Stimulated activated naive CD8-positive, alpha-beta T cell treated with anti-CD3 and anti-CD28 coated beads, Interleukin-15, Interleukin-2, amounts not matched to agents 100 ng/mL and 50 ng/mL, for 24 hours (primary cell): Measurements from ENCODE around the gene DGKI.

ENCODE experiments used
- H3K27ac Mint-ChIP-seq: one replicate; pipeline ENCODE4 v1.8.0; 2021; ENCODE audit warnings: mild to moderate bottlenecking, mixed read lengths
- H3K27me3 Mint-ChIP-seq: one replicate; pipeline ENCODE4 v1.8.0; 2021; ENCODE audit warnings: mixed read lengths
- H3K36me3 Mint-ChIP-seq: one replicate; pipeline ENCODE4 v1.8.0; 2021; ENCODE audit warnings: low read depth, mixed read lengths
- H3K4me1 Mint-ChIP-seq: one replicate; pipeline ENCODE4 v1.8.0; 2021; ENCODE audit warnings: low read depth, mixed read lengths
- H3K4me3 Mint-ChIP-seq: one replicate; pipeline ENCODE4 v1.8.0; 2021; ENCODE audit warnings: mild to moderate bottlenecking, mixed read lengths
- H3K9me3 Mint-ChIP-seq: one replicate; pipeline ENCODE4 v1.8.0; 2021; ENCODE audit warnings: mixed read lengths

The DGKI gene

DNA sequence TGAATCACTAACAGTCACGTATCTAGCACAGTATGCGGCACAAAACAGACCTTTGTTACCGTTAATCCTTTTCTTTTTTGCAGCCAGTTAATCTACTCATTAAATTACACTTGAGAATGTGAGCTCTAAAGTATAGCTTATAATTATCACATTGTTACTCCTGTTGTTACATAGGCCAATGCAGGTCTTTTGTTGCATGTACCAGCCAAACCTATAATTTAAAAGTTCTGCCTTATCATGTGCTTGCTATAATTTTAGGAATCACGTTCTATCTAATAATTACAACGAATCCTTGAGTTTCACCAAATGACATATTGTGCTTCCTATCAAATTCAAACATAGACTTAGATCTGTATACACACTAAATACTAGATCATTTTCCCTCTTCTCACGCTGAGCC, 245.1 kb downstream of the DGKI start:
- no peak overlapping the region for H3K27ac Mint-ChIP-seq
- H3K27me3 Mint-ChIP-seq, result peaks cover 15% of the 10 kb centered on the region
- H3K4me3 Mint-ChIP-seq, result no peak overlapping the region
- H3K4me1 Mint-ChIP-seq, result no peaks in the 10 kb centered on the region
- no peaks in the 10 kb centered on the region for H3K36me3 Mint-ChIP-seq
- H3K9me3 Mint-ChIP-seq, result no peaks in the 10 kb centered on the region

DNA sequence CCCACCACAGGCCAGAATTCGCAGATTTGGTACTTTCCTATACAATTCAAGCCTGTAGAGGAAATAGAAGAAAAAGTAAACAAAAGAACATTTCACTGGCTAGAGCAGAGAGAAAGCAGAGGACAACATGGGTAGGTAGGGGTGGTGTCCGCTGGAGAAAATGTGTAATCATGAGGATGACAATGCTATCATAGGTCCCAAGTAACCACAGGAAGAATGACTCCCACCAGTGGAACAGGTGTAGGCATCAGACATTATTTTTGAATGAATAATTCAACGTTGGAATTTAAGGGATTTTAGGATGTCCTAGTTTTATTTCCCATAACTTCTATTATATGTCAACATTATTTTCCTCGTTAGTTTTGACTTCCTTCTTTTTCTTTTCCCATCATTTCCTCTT, 248.9 kb downstream of the DGKI start:
- Mint-ChIP-seq H3K4me3 (no peak overlapping the region), H3K36me3 (no peaks in the 10 kb centered on the region), H3K27me3 (no peaks in the 10 kb centered on the region), H3K9me3 (no peaks in the 10 kb centered on the region), H3K4me1 (no peaks in the 10 kb centered on the region), H3K27ac (no peak overlapping the region)

GRCh38 chr7:137593115-137593711, 253.6 kb downstream of the DGKI start:
- H3K27ac Mint-ChIP-seq, result no peak overlapping the region
- H3K4me1 Mint-ChIP-seq, result no peaks in the 10 kb centered on the region
- H3K27me3 Mint-ChIP-seq, result no peaks in the 10 kb centered on the region
- no peak overlapping the region for H3K4me3 Mint-ChIP-seq
- H3K9me3 Mint-ChIP-seq, result no peaks in the 10 kb centered on the region
- no peaks in the 10 kb centered on the region for H3K36me3 Mint-ChIP-seq

DNA sequence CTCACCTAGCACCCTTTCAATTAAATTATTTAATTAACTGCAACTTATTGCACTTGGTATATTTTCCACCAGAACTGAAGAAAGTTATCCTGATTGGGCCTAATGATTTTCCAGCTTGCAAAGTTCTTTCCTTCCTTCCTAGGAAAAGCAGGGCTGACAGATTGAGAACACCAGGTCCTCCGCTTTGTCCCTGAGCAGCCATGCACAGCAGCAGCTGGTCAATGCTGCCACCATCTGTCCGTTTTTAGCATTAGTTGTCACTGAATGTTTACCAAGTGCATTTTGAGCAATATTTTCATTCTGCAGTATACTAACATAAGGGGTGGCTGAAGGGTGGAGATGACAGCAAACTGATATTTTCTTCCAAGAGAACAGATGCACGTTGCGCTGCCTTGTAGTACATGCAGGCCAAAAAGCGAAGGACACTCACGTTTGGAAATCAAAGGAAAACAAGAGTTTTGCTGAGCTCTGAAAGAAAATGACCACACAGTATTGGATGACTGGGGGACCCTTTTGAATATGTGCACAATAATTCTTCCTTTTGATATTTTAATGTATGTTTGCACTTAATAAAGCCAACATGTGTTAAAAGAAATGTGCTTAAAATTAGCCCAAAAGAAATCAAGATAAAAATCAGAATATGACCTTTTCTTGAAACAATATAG, 254.4 kb downstream of the DGKI start:
- Mint-ChIP-seq H3K4me3 (no peak overlapping the region), H3K27ac (no peak overlapping the region), H3K36me3 (no peaks in the 10 kb centered on the region), H3K9me3 (no peaks in the 10 kb centered on the region), H3K4me1 (no peaks in the 10 kb centered on the region), H3K27me3 (no peaks in the 10 kb centered on the region)

DNA sequence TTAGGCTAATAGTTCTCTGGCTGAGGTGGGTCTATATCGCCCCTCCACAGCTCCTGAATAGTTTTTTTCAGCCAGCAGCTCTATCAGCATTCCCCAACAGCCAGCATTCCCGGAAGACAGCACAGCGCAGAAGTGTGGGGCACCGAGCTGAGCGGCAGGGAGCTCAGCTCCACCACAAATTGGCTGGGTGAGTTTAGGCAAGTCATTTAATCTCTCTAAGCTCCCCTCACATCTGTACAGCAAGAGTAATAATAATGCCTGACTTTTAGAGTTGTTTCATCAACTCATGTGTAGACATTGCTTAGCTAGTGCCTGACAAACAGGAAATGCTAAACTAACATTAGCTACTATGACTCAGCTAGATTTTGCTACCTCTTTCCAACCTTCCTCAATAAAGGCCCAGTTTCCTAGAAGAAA, 255.3 kb downstream of the DGKI start:
- H3K27me3 Mint-ChIP-seq, result no peaks in the 10 kb centered on the region
- H3K36me3 Mint-ChIP-seq, result no peaks in the 10 kb centered on the region
- H3K27ac Mint-ChIP-seq, result no peak overlapping the region
- H3K4me1 Mint-ChIP-seq, result no peaks in the 10 kb centered on the region
- H3K4me3 Mint-ChIP-seq, result no peak overlapping the region
- H3K9me3 Mint-ChIP-seq, result no peaks in the 10 kb centered on the region

- Mint-ChIP-seq H3K9me3 (no peaks in the 10 kb centered on the region), H3K36me3 (no peaks in the 10 kb centered on the region), H3K27ac (no peak overlapping the region), H3K4me1 (no peaks in the 10 kb centered on the region), H3K4me3 (no peak overlapping the region), H3K27me3 (no peaks in the 10 kb centered on the region)
These were observed 255.9 kb downstream of the DGKI start for GRCh38 chr7:137590756-137591305.

DNA sequence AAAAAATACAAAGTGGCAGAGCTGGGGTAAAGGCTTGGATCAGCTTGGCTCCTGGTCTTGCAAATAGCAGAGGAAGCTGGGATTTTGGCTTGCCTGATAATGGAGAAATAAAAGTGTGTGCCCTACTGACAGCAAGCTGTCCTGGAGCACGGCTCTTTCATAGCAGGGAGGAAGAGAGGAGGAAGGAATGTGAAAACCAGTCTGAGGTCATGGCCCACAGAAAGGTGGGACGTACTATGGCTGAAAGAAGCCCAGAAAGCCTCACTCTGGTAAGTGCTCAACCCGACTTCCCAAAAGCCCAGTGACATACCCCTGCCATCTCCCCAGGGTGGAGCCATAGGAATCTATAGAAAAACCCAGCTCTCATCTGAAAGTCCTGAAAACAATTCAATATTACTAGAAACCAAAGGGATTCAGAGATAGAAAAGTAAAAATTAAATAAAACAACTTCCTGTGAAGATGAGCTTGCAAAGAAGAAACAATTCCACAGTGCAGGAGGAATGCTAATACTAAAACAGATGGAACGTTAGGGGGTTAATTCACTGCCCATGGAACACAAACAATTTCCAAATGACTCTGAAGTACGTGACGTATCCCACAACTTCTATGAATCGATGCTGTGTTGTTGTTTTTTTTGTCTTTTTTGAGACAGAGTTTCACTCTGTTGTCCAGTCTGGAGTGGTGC, 256.6 kb downstream of the DGKI start:
- H3K27me3 Mint-ChIP-seq, result no peaks in the 10 kb centered on the region
- H3K4me1 Mint-ChIP-seq, result no peaks in the 10 kb centered on the region
- H3K27ac Mint-ChIP-seq, result no peak overlapping the region
- H3K36me3 Mint-ChIP-seq, result no peaks in the 10 kb centered on the region
- H3K9me3 Mint-ChIP-seq, result no peaks in the 10 kb centered on the region
- no peak overlapping the region for H3K4me3 Mint-ChIP-seq

DNA sequence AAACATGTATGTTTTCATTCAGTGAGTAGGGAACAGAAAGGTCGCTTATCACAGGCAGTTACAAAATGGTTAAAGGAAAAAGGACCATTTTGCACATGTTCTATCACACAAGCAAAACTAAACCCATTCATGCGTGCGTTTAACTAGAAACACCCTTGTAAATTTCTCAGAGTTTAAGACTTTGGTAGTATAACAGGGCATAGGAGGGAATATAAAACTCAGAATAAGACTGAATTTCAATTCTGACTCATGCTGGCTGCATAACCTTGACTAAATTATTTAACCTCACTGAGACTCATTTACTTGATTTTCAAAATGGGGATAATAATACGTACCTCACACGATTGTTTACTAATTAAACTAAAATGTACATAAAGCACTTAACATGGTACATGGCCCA, 259.4 kb downstream of the DGKI start:
- Mint-ChIP-seq H3K36me3 (no peaks in the 10 kb centered on the region), H3K4me3 (no peak overlapping the region), H3K4me1 (no peaks in the 10 kb centered on the region), H3K27me3 (no peaks in the 10 kb centered on the region), H3K9me3 (no peaks in the 10 kb centered on the region), H3K27ac (no peak overlapping the region)

DNA sequence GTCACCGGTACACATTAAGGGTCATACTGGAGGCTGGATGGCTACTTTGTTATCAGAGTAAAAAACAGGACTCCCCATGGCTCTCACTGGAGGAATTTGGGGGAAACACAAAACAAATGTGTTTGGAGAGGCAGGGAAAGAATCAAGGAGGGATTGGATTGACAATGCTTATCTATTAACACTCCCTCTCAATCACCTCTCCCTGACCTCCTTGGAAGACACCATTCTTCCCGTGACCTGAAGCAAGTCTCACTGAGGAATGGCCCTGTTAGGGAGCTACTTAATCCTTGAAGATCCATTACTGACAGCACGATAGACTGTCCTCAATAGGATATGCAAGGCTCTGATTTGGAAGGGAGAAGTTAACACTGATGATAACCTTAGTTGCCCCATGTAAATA, 261.2 kb downstream of the DGKI start:
- Mint-ChIP-seq H3K4me1 (no peaks in the 10 kb centered on the region), H3K4me3 (no peak overlapping the region), H3K9me3 (no peaks in the 10 kb centered on the region), H3K36me3 (no peaks in the 10 kb centered on the region), H3K27me3 (no peaks in the 10 kb centered on the region), H3K27ac (no peak overlapping the region)

GRCh38 chr7:137583172-137583571, 263.6 kb downstream of the DGKI start:
- Mint-ChIP-seq H3K4me3 (no peak overlapping the region), H3K36me3 (no peaks in the 10 kb centered on the region), H3K4me1 (no peaks in the 10 kb centered on the region), H3K27me3 (no peaks in the 10 kb centered on the region), H3K27ac (no peak overlapping the region), H3K9me3 (no peaks in the 10 kb centered on the region)

- Mint-ChIP-seq H3K36me3 (no peaks in the 10 kb centered on the region), H3K4me3 (no peak overlapping the region), H3K4me1 (no peaks in the 10 kb centered on the region), H3K27me3 (peaks cover 6% of the 10 kb centered on the region), H3K27ac (no peak overlapping the region), H3K9me3 (no peaks in the 10 kb centered on the region)
These were observed 266.7 kb downstream of the DGKI start for GRCh38 chr7:137579913-137580640.

GRCh38 chr7:137578541-137578940, 268.2 kb downstream of the DGKI start:
- H3K4me1 Mint-ChIP-seq, result no peaks in the 10 kb centered on the region
- H3K9me3 Mint-ChIP-seq, result no peaks in the 10 kb centered on the region
- H3K27ac Mint-ChIP-seq, result no peak overlapping the region
- H3K27me3 Mint-ChIP-seq, result peaks cover 6% of the 10 kb centered on the region
- no peak overlapping the region for H3K4me3 Mint-ChIP-seq
- no peaks in the 10 kb centered on the region for H3K36me3 Mint-ChIP-seq

DNA sequence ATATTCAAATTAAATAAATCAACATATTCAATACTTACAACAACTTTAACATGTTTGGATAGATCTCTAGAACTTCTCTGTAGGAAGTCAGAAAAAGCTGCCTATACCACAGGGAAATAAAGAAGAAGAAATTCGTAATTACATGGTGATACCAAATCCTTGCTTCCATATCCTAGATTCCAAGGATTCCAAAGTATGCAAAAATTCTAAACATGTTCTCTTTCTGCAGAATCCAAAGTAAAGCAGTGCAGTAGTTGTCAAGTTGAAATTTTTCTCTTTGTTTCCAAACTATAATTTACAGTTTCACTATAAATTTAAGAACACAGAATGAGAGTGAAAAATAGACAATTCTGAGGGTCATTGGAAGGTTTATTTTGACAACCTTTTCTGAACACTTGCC, 269.6 kb downstream of the DGKI start:
- no peaks in the 10 kb centered on the region for H3K4me1 Mint-ChIP-seq
- H3K27ac Mint-ChIP-seq, result no peak overlapping the region
- peaks cover 6% of the 10 kb centered on the region for H3K27me3 Mint-ChIP-seq
- H3K4me3 Mint-ChIP-seq, result no peak overlapping the region
- no peaks in the 10 kb centered on the region for H3K9me3 Mint-ChIP-seq
- no peaks in the 10 kb centered on the region for H3K36me3 Mint-ChIP-seq

DNA sequence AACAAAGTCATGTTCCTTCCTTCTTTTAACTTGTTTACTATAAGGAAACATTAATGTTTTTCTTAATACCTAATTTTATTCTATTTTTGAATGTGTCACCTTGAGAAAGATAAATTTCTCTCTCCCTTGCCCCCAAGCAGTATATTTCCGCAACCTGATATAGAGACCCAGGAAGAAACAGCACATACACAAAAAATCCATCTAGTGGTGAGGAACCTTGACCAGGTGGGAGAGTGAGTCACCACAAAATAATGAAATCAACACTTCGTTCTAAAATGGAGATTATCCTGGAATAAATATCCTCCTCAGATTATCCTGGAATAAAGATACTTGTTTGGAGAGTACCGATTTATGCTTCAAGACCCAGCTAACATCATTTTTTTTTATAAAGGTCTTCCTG, 270.3 kb downstream of the DGKI start:
- Mint-ChIP-seq H3K27me3 (peaks cover 6% of the 10 kb centered on the region), H3K36me3 (no peaks in the 10 kb centered on the region), H3K4me3 (no peak overlapping the region), H3K27ac (no peak overlapping the region), H3K4me1 (no peaks in the 10 kb centered on the region), H3K9me3 (no peaks in the 10 kb centered on the region)

DNA sequence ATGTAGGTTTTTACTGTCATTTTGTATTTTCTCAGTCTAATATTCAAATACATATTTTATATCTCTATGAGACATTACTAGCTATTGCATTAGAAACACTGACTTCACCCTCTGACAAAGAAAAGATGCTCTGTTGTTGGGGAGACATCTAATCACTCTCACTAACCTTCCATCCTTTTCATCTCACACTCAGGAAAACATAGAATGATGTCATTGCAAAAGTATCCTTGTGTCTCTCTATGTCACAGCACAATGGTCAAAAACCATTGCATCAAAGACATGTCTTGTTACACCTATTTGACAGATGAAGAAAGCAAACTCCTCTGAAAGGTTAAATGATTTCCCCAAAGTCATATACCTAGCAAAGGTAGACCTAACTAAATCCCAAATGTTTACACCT, 272.0 kb downstream of the DGKI start:
- no peaks in the 10 kb centered on the region for H3K9me3 Mint-ChIP-seq
- H3K36me3 Mint-ChIP-seq, result no peaks in the 10 kb centered on the region
- H3K4me1 Mint-ChIP-seq, result no peaks in the 10 kb centered on the region
- peaks cover 6% of the 10 kb centered on the region for H3K27me3 Mint-ChIP-seq
- H3K4me3 Mint-ChIP-seq, result no peak overlapping the region
- no peak overlapping the region for H3K27ac Mint-ChIP-seq
